Suprapubic skin (tissue), 4 donors: Measurements from ENCODE around the gene ITM2C.

Experiments
- EP300 ChIP-seq: sonication (generic); formaldehyde crosslinking; IDR thresholded peaks from one replicate; pipeline ENCODE4 v1.6.1; 2017; ENCODE audit warnings: antibody characterized with exemption
- POLR2A ChIP-seq, 2 donors: fragments of 450-650 bp; IDR thresholded peaks; one replicate each; pipeline ENCODE4 v1.6.1; 2017; ENCODE audit warnings: antibody characterized with exemption in 2 of 2, mild to moderate bottlenecking in 2 of 2, moderate library complexity in 2 of 2
- POLR2AphosphoS5 ChIP-seq, 3 donors: sonication (generic); formaldehyde crosslinking; IDR thresholded peaks; one replicate each; pipeline ENCODE4 v1.6.1; 2017; ENCODE audit warnings: antibody characterized with exemption in 3 of 3
- TF ChIP-seq, protein P1 (sequence below), 2 donors: fragments of 200-600 bp in 1 of 2; fragments of 450-650 bp in 1 of 2; sonication (generic) in 1 of 2; IDR thresholded peaks; one replicate each; pipeline ENCODE4 v1.5.1; 2016 to 2019; ENCODE audit warnings: antibody characterized with exemption in 2 of 2, mild to moderate bottlenecking in 1 of 2, moderate library complexity in 1 of 2

DNA sequence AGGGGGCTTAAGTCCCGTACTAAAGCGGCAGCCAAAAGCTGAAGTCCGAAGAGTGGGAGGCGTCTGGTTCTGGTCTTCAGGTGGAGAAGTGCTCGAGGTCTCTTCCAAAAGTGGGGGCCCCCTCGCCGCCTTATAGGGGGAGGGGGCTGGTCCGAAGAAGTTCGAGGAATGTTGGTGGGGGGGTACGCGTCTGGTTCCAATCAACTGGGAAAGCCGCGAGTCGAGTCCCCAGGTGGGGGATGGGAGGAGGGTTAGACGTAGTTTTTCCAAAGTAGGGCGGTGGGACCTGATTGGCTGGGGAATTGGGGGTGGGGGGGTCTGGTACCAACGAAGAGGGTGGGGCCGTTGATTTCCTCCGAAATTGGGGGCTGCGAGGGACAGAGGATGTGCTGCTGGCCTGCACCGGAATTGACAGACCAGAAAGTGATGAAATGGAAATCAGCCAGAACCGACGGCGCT lies 594 bp downstream of the ITM2C start:
- TF ChIP-seq POLR2A (IDR thresholded peaks at IDR 0.05), result no peak
- TF ChIP-seq POLR2AphosphoS5 (IDR thresholded peaks at IDR 0.05), result no peak
- TF ChIP-seq, protein P1, sequence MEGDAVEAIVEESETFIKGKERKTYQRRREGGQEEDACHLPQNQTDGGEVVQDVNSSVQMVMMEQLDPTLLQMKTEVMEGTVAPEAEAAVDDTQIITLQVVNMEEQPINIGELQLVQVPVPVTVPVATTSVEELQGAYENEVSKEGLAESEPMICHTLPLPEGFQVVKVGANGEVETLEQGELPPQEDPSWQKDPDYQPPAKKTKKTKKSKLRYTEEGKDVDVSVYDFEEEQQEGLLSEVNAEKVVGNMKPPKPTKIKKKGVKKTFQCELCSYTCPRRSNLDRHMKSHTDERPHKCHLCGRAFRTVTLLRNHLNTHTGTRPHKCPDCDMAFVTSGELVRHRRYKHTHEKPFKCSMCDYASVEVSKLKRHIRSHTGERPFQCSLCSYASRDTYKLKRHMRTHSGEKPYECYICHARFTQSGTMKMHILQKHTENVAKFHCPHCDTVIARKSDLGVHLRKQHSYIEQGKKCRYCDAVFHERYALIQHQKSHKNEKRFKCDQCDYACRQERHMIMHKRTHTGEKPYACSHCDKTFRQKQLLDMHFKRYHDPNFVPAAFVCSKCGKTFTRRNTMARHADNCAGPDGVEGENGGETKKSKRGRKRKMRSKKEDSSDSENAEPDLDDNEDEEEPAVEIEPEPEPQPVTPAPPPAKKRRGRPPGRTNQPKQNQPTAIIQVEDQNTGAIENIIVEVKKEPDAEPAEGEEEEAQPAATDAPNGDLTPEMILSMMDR (IDR thresholded peaks at IDR 0.05), result no peak
- TF ChIP-seq EP300, result no peak
